Suprapubic skin (tissue), 4 donors: ENCODE results near the gene VIP. TPM values are rescaled to one million over a fixed set of nuclear protein-coding genes. Genes with fewer than 3 reads are reported as not detected.

Source experiments
- DNase-seq, 2 donors: peaks; one replicate each; pipeline ENCODE4 v3.0.0-alpha.2; 2019; ENCODE audit warnings: low spot score in 2 of 2
- H3K27ac ChIP-seq: fragments of 200-600 bp; sonication (generic); one replicate; pipeline ENCODE4 v1.5.1; 2019
- H3K27me3 ChIP-seq: fragments of 200-600 bp; sonication (generic); one replicate; pipeline ENCODE4 v1.5.1; 2019
- H3K36me3 ChIP-seq: fragments of 200-600 bp; sonication (generic); one replicate; pipeline ENCODE4 v1.5.1; 2019
- H3K4me1 ChIP-seq: fragments of 200-600 bp; sonication (generic); one replicate; pipeline ENCODE4 v1.5.1; 2019
- H3K4me3 ChIP-seq: fragments of 200-600 bp; sonication (generic); one replicate; pipeline ENCODE4 v1.5.1; 2019; ENCODE audit warnings: mild to moderate bottlenecking
- H3K9me3 ChIP-seq: fragments of 200-600 bp; sonication (generic); one replicate; pipeline ENCODE4 v1.5.1; 2019
- EP300 ChIP-seq: sonication (generic); formaldehyde crosslinking; IDR thresholded peaks from one replicate; pipeline ENCODE4 v1.6.1; 2017; ENCODE audit warnings: antibody characterized with exemption
- POLR2A ChIP-seq, 2 donors: fragments of 450-650 bp; IDR thresholded peaks; one replicate each; pipeline ENCODE4 v1.6.1; 2017; ENCODE audit warnings: antibody characterized with exemption in 2 of 2, mild to moderate bottlenecking in 2 of 2, moderate library complexity in 2 of 2
- POLR2AphosphoS5 ChIP-seq, 3 donors: sonication (generic); formaldehyde crosslinking; IDR thresholded peaks; one replicate each; pipeline ENCODE4 v1.6.1; 2017; ENCODE audit warnings: antibody characterized with exemption in 3 of 3
- WGBS: methylation state at CpG from one replicate; pipeline ENCODE4 v1.1.5; 2018; 5-methylcytosine and 5-hydroxymethylcytosine counted together
- total RNA-seq, 4 donors: library from RNA; depleted of rRNA; stranded (reverse); fragments of >200 nt; gene quantifications; one replicate each; pipeline ENCODE4 v1.1.0, GENCODE V29; 2016
- TF ChIP-seq, protein P1 (sequence below), 2 donors: fragments of 200-600 bp in 1 of 2; fragments of 450-650 bp in 1 of 2; sonication (generic) in 1 of 2; IDR thresholded peaks; one replicate each; pipeline ENCODE4 v1.5.1; 2016 to 2019; ENCODE audit warnings: antibody characterized with exemption in 2 of 2, mild to moderate bottlenecking in 1 of 2, moderate library complexity in 1 of 2

The VIP gene
- total RNA-seq, 4 donors from 2014 or later: 0.48 TPM; not detected in 3

DNA sequence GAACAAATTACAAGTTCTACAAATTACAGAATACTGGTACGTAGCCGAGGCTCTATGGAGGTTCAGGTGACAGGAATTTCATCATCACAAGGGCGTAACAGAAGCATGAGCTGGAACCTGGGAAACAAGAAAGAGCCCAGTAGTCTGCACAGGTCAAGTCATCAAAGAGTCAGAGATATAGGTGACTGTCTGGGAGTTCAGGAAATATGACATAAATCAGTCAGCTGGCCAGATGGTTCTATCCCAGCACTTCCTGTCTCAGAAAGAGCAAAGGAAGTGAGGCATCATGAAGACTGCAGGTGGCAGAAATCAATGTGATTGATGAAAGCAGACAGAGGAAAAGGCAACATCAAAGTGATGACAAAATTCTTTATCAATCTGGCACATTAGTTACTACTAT lies 29.6 kb upstream of the VIP start:
- no peak overlapping the region for H3K4me3 ChIP-seq
- TF ChIP-seq, protein P1, sequence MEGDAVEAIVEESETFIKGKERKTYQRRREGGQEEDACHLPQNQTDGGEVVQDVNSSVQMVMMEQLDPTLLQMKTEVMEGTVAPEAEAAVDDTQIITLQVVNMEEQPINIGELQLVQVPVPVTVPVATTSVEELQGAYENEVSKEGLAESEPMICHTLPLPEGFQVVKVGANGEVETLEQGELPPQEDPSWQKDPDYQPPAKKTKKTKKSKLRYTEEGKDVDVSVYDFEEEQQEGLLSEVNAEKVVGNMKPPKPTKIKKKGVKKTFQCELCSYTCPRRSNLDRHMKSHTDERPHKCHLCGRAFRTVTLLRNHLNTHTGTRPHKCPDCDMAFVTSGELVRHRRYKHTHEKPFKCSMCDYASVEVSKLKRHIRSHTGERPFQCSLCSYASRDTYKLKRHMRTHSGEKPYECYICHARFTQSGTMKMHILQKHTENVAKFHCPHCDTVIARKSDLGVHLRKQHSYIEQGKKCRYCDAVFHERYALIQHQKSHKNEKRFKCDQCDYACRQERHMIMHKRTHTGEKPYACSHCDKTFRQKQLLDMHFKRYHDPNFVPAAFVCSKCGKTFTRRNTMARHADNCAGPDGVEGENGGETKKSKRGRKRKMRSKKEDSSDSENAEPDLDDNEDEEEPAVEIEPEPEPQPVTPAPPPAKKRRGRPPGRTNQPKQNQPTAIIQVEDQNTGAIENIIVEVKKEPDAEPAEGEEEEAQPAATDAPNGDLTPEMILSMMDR (IDR thresholded peaks at IDR 0.05): no peak
- TF ChIP-seq EP300: no peak
- TF ChIP-seq POLR2A (IDR thresholded peaks at IDR 0.05): no peak
- no peak for TF ChIP-seq POLR2AphosphoS5 (IDR thresholded peaks at IDR 0.05)
- no peak for DNase-seq
- WGBS: 21% methylated on average over 3 of the region's 3 CpGs
- no peaks in the 10 kb centered on the region for H3K36me3 ChIP-seq
- no peak overlapping the region for H3K27ac ChIP-seq
- no peaks in the 10 kb centered on the region for H3K27me3 ChIP-seq
- H3K4me1 ChIP-seq: no peaks in the 10 kb centered on the region
- H3K9me3 ChIP-seq: no peaks in the 10 kb centered on the region

DNA sequence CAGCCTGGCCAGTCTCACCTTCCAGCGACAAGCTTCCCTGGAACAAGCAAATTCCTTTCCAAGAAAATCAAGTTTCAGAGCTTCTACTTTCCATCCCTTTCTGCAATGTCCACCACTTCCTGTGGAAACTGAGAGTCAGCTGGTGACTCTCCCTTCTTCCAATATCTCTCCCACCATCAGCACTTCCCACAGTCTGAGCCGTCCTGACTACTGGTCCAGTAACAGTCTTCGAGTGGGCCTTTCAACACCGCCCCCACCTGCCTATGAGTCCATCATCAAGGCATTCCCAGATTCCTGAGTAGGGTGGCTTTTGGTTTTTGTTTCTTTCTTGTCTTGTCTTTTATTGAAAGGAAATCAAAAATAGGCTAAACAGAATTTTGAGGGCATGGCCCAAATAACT lies 28.6 kb upstream of the VIP start:
- Histone ChIP-seq H3K4me1 (no peaks in the 10 kb centered on the region), H3K27ac (no peak overlapping the region), H3K9me3 (no peaks in the 10 kb centered on the region), H3K4me3 (no peak overlapping the region), H3K36me3 (no peaks in the 10 kb centered on the region), H3K27me3 (no peaks in the 10 kb centered on the region)
- DNase-seq: no peak
- WGBS: 84% methylated on average over 4 of the region's 4 CpGs
- TF ChIP-seq, protein P1 (IDR thresholded peaks at IDR 0.05): no peak
- TF ChIP-seq POLR2AphosphoS5 (IDR thresholded peaks at IDR 0.05) (no peak), POLR2A (IDR thresholded peaks at IDR 0.05) (no peak), EP300 (no peak)

- WGBS: 66% methylated on average over 1 of the region's 1 CpG
- H3K27ac ChIP-seq: no peak overlapping the region
- no peak for DNase-seq
- H3K27me3 ChIP-seq: no peaks in the 10 kb centered on the region
- TF ChIP-seq, protein P1 (IDR thresholded peaks at IDR 0.05): no peak
- TF ChIP-seq EP300 (no peak), POLR2A (IDR thresholded peaks at IDR 0.05) (no peak), POLR2AphosphoS5 (IDR thresholded peaks at IDR 0.05) (no peak)
- no peaks in the 10 kb centered on the region for H3K4me1 ChIP-seq
- H3K36me3 ChIP-seq: no peaks in the 10 kb centered on the region
- no peaks in the 10 kb centered on the region for H3K9me3 ChIP-seq
- H3K4me3 ChIP-seq: no peak overlapping the region
These were observed 27.2 kb upstream of the VIP start for GRCh38 chr6:152723398-152723797.

GRCh38 chr6:152726313-152726712 lies 24.3 kb upstream of the VIP start:
- H3K4me1 ChIP-seq: no peaks in the 10 kb centered on the region
- no peaks in the 10 kb centered on the region for H3K36me3 ChIP-seq
- H3K4me3 ChIP-seq: no peak overlapping the region
- whole genome bisulfite sequencing: 67% methylated on average over 4 of the region's 4 CpGs
- H3K27me3 ChIP-seq: no peaks in the 10 kb centered on the region
- DNase-seq: no peak
- TF ChIP-seq, protein P1 (IDR thresholded peaks at IDR 0.05): no peak
- TF ChIP-seq POLR2AphosphoS5 (IDR thresholded peaks at IDR 0.05): no peak
- no peak for TF ChIP-seq POLR2A (IDR thresholded peaks at IDR 0.05)
- no peak for TF ChIP-seq EP300
- H3K27ac ChIP-seq: no peak overlapping the region
- H3K9me3 ChIP-seq: no peaks in the 10 kb centered on the region

DNA sequence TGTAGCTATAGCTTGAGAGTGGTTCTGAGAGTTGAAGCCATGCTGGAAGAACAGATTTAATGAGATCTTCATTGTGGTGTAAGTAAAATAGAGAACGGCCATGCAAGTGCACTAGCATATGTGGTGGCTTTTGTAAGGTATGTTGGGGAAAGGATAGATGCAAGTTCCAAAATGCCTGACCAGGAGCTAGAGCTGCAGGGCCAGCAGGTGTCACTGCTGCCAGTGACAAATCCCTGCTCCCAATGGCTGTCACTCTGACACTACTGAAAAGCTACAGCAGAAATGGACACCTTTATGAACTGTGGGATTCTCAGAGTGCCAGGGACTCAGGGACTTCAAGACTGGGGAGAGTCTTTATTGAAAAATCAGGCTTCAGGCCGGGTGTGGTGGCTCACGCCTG lies 23.1 kb upstream of the VIP start:
- no peak for DNase-seq
- 89% methylated on average over 3 of the region's 3 CpGs for WGBS

More for the DNA sequence above, 23.1 kb upstream of the VIP start:
- Histone ChIP-seq H3K36me3 (no peaks in the 10 kb centered on the region), H3K4me3 (no peak overlapping the region), H3K4me1 (no peaks in the 10 kb centered on the region), H3K27me3 (no peaks in the 10 kb centered on the region), H3K27ac (no peak overlapping the region), H3K9me3 (no peaks in the 10 kb centered on the region)
- TF ChIP-seq EP300: no peak
- TF ChIP-seq, protein P1 (IDR thresholded peaks at IDR 0.05): no peak
- no peak for TF ChIP-seq POLR2AphosphoS5 (IDR thresholded peaks at IDR 0.05)
- no peak for TF ChIP-seq POLR2A (IDR thresholded peaks at IDR 0.05)
